Measurements from ENCODE around the gene PLEKHH1. TPM values are rescaled to one million over a fixed set of nuclear protein-coding genes. Genes with fewer than 3 reads are reported as not detected.

PLEKHH1 gene
- total and polyA plus RNA-seq, 2 donors (not counting 1 experiment from before 2014, with no cell fraction given) = 0.10 to 0.33 TPM

DNA sequence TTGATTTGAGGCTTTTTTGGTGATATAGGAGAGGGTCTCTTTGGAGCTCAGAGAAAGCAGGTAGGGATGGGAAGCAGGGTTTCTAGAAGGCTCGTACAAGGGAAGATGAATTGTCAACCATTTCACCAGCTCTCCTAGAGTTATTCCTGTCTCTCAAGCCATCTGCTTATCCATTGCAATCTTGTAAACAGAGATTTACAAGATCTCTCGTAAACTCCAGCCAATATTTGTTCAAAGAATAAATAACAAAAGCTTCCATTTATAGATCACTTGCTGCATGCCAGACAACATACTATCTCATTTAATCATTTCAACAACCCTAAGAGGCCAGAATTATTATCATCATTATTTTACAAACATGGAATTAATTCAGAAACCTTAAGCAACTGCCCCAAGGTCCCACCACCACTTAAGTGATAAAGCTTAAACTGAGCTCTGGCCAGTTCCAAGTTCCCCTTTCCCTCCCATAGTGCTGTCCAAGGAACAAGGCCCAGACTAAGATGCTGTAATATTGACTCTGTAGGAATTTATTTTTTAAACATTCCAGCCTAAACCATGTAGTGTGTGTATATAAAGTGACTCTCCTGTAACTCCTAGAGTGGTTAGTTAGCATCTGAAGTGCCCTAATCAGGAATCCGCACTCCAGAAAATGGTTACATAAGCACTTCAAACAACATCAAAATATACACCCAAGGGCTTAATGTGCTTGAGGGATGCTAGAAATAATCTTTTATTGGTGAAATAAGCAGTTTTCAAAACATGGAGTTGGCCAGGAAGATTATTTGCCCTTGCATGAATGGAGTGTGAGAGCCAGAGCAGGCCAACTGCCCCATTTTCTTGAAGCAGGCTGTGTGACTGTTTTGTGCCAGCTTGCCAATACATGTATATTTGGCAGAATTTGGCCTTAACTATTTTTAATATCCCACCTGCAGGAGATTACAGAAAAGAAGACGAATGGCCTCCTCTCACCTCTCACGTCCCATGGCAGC, 2.8 kb upstream of the PLEKHH1 start:
- no peak overlapping the region for H3K4me3 ChIP-seq (replicated peaks in 1 of 4; ENCODE audit: control extremely low read depth in 1 of 4, insufficient read depth in 1 of 4, low read depth in 3 of 4, low read length in 4 of 4)
- no peaks in the 10 kb centered on the region for H3K4me1 ChIP-seq (ENCODE audit: control insufficient read depth, extremely low read depth, insufficient read depth, low read length)
- no peaks in the 10 kb centered on the region for H3K79me2 ChIP-seq (ENCODE audit: control insufficient read depth, insufficient read depth, low read length)
- no peak for DNase-seq (ENCODE audit: low read depth in 2 of 2)
- H3K27ac ChIP-seq (ENCODE audit: insufficient read depth, low read length) = no peak overlapping the region
- no peak overlapping the region for H2AFZ ChIP-seq (ENCODE audit: low read length)
- no peak overlapping the region for H3K4me2 ChIP-seq (ENCODE audit: extremely low read depth, insufficient read depth, low read length)
- no peaks in the 10 kb centered on the region for H3K9me3 ChIP-seq (ENCODE audit: control insufficient read depth, insufficient read depth, low read depth, low read length)
- peaks cover 9% of the 10 kb centered on the region for H3K27me3 ChIP-seq (ENCODE audit: control insufficient read depth, insufficient read depth, low read length)
- no peak for TF ChIP-seq CTCF (conservative IDR thresholded peaks at IDR 0.05 in 1 of 2, IDR thresholded peaks at IDR 0.05 in 1 of 2; ENCODE audit: low read depth in 1 of 2, low read length in 2 of 2)
- no peak for TF ChIP-seq EZH2 (IDR thresholded peaks at IDR 0.05; ENCODE audit: low read length, missing control alignments)
- H3K9ac ChIP-seq (ENCODE audit: insufficient read depth, low read length) = no peak overlapping the region
- H3K36me3 ChIP-seq (ENCODE audit: control insufficient read depth, insufficient read depth, low read length) = no peaks in the 10 kb centered on the region
- no peaks in the 10 kb centered on the region for H4K20me1 ChIP-seq (ENCODE audit: control insufficient read depth, extremely low read depth, insufficient read depth, low read length)

GRCh38 chr14:67532606-67532997, 488 bp upstream of the PLEKHH1 start:
- Histone ChIP-seq H3K27me3 (ENCODE audit: control insufficient read depth, insufficient read depth, low read length) (peaks cover 6% of the 10 kb centered on the region), H3K4me1 (ENCODE audit: control insufficient read depth, extremely low read depth, insufficient read depth, low read length) (no peaks in the 10 kb centered on the region), H3K79me2 (ENCODE audit: control insufficient read depth, insufficient read depth, low read length) (no peaks in the 10 kb centered on the region), H3K4me2 (ENCODE audit: extremely low read depth, insufficient read depth, low read length) (peak overlapping the region; percentile 92), H4K20me1 (ENCODE audit: control insufficient read depth, extremely low read depth, insufficient read depth, low read length) (no peaks in the 10 kb centered on the region), H3K9ac (ENCODE audit: insufficient read depth, low read length) (no peak overlapping the region), H3K4me3 (replicated peaks in 1 of 4; ENCODE audit: control extremely low read depth in 1 of 4, insufficient read depth in 1 of 4, low read depth in 3 of 4, low read length in 4 of 4) (peak overlapping the region; percentile 48 to 62 (median 60)), H3K9me3 (ENCODE audit: control insufficient read depth, insufficient read depth, low read depth, low read length) (no peaks in the 10 kb centered on the region), H3K27ac (ENCODE audit: insufficient read depth, low read length) (no peak overlapping the region), H2AFZ (ENCODE audit: low read length) (peak overlapping the region; percentile 74), H3K36me3 (ENCODE audit: control insufficient read depth, insufficient read depth, low read length) (no peaks in the 10 kb centered on the region)
- no peak for DNase-seq (ENCODE audit: low read depth in 2 of 2)
- TF ChIP-seq EZH2 (IDR thresholded peaks at IDR 0.05; ENCODE audit: low read length, missing control alignments) (no peak), CTCF (conservative IDR thresholded peaks at IDR 0.05 in 1 of 2, IDR thresholded peaks at IDR 0.05 in 1 of 2; ENCODE audit: low read depth in 1 of 2, low read length in 2 of 2) (no peak)

DNA sequence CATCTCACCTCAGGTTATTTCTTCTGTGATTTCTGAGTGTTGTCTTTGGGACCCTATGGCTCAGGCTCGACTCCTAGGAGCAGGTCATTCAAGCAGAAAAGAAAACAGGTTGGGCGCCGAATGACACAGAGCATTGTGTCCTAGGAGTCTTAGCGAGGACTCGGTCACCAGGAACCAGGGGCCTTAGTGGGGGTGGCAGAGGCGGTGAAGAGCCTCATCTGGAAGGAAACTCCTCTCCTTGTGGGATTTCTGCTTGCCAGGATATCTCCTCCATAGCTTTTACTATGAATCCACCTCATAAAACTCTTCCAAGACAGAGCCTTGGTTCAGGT, 630 bp downstream of the PLEKHH1 start:
- Histone ChIP-seq H3K4me1 (ENCODE audit: control insufficient read depth, extremely low read depth, insufficient read depth, low read length) (no peaks in the 10 kb centered on the region), H3K4me2 (ENCODE audit: extremely low read depth, insufficient read depth, low read length) (peak overlapping the region; percentile 71), H3K79me2 (ENCODE audit: control insufficient read depth, insufficient read depth, low read length) (no peaks in the 10 kb centered on the region), H3K9ac (ENCODE audit: insufficient read depth, low read length) (no peak overlapping the region), H4K20me1 (ENCODE audit: control insufficient read depth, extremely low read depth, insufficient read depth, low read length) (no peaks in the 10 kb centered on the region), H3K4me3 (replicated peaks in 1 of 4; ENCODE audit: control extremely low read depth in 1 of 4, insufficient read depth in 1 of 4, low read depth in 3 of 4, low read length in 4 of 4) (peak overlapping the region in 3 of 4 experiments; percentile 35 to 59 (median 48)), H3K27ac (ENCODE audit: insufficient read depth, low read length) (no peak overlapping the region), H3K27me3 (ENCODE audit: control insufficient read depth, insufficient read depth, low read length) (peaks cover 4% of the 10 kb centered on the region), H3K36me3 (ENCODE audit: control insufficient read depth, insufficient read depth, low read length) (no peaks in the 10 kb centered on the region), H2AFZ (ENCODE audit: low read length) (no peak overlapping the region), H3K9me3 (ENCODE audit: control insufficient read depth, insufficient read depth, low read depth, low read length) (no peaks in the 10 kb centered on the region)
- no peak for TF ChIP-seq CTCF (conservative IDR thresholded peaks at IDR 0.05 in 1 of 2, IDR thresholded peaks at IDR 0.05 in 1 of 2; ENCODE audit: low read depth in 1 of 2, low read length in 2 of 2)
- no peak for DNase-seq (ENCODE audit: low read depth in 2 of 2)
